ENCODE measurements around the gene FFAR1.

Gene FFAR1

GRCh38 chr19:35347171-35347929, at the start of gene FFAR1:
TSS of gene FFAR1 (plus strand) at chr19:35347902. CDS start at chr19:35351552, 3,650 bp downstream.
- no peak for TF ChIP-seq CTCF (IDR thresholded peaks at IDR 0.05; ENCODE audit: control insufficient read depth, extremely low read depth, insufficient read depth)
- H3K4me3 ChIP-seq (ENCODE audit: low read depth, low read length) = no peak within 1 kb of the TSS
- no peak for DNase-seq (ENCODE audit: low read depth)

- DNase-seq (ENCODE audit: low read depth) = no peak
- H3K4me3 ChIP-seq (ENCODE audit: low read depth, low read length) = no peak overlapping the region
- no peak for TF ChIP-seq CTCF (IDR thresholded peaks at IDR 0.05; ENCODE audit: control insufficient read depth, extremely low read depth, insufficient read depth)
Measured at GRCh38 chr19:35297922-35298321, 49.8 kb upstream of the FFAR1 start.

GRCh38 chr19:35298561-35298972, 49.1 kb upstream of the FFAR1 start:
- H3K4me3 ChIP-seq (ENCODE audit: low read depth, low read length) = no peak overlapping the region
- no peak for DNase-seq (ENCODE audit: low read depth)
- TF ChIP-seq CTCF (IDR thresholded peaks at IDR 0.05; ENCODE audit: control insufficient read depth, extremely low read depth, insufficient read depth) = no peak

GRCh38 chr19:35299523-35300338, 48.0 kb upstream of the FFAR1 start:
- H3K4me3 ChIP-seq (ENCODE audit: low read depth, low read length) = no peak overlapping the region
- no peak for TF ChIP-seq CTCF (IDR thresholded peaks at IDR 0.05; ENCODE audit: control insufficient read depth, extremely low read depth, insufficient read depth)
- no peak for DNase-seq (ENCODE audit: low read depth)

GRCh38 chr19:35300339-35300649, 47.4 kb upstream of the FFAR1 start:
- H3K4me3 ChIP-seq (ENCODE audit: low read depth, low read length) = no peak overlapping the region
- no peak for DNase-seq (ENCODE audit: low read depth)
- TF ChIP-seq CTCF (IDR thresholded peaks at IDR 0.05; ENCODE audit: control insufficient read depth, extremely low read depth, insufficient read depth) = no peak

GRCh38 chr19:35301961-35302360, 45.7 kb upstream of the FFAR1 start:
- no peak for DNase-seq (ENCODE audit: low read depth)
- H3K4me3 ChIP-seq (ENCODE audit: low read depth, low read length) = no peak overlapping the region
- no peak for TF ChIP-seq CTCF (IDR thresholded peaks at IDR 0.05; ENCODE audit: control insufficient read depth, extremely low read depth, insufficient read depth)

Data from LNCaP clone FGC (cell line).